Amygdala (tissue), 56 donors: ENCODE measurements around the gene LTA4H.
"Not testable (repeated sequence)": the region's sequence is repeated elsewhere in the genome, so short reads cannot be mapped to it uniquely, and the experiment has no call there.

Experiments used
- DNase-seq, 56 donors: peaks; one replicate each; lab custom pipeline; 2025; lab: John Stamatoyannopoulos, UW

LTA4H gene

DNA sequence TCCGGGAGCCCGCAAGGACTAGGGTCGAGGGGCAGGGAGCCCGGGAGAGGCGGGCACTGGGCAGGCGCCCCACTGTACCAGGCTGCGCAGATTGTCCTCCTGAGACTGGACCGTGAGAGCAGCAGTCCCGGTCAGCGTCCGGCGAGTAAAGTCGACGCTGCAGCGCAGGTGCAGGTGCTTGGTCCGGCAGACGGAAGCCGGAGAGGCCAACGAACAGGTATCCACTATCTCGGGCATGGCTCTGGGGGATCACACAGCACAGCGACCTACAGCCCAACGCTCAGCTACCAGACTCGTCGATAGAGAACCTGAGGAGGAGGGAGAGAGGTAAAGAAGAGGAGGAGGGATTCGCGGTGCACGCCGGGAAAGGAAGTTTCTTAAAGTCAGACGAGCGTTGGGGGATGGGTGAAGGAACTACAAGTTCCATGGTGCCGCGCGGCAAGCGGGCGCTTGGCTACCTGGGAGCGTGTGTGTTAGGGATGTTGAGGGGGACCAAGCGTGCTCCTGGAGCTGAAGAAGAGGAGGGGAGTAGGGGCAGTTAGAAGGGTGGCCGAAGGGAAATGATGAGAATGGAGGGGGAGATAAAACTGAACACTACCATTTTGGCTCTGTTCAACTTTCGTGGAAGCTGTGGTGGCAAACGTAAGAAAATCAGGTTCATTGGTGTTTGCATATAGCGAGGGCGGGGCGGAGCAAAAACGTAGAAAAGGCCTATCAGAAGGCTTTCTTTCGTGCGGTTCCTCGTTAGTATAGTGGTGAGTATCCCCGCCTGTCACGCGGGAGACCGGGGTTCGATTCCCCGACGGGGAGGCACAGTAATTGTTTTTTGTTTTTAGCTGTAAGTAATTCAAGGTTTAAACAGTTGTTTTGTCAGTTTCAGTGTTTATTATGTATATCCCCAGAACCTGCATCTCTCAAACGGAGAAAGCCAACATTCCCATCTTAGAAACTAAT, at the start of gene LTA4H:
Gene LTA4H (minus strand): TSS at position 305 of the 954 bp plus-strand sequence. CDS start 68 bp downstream, at position 237.
- DNase-seq = peak; percentile 77 to 99 (median 95)

DNA sequence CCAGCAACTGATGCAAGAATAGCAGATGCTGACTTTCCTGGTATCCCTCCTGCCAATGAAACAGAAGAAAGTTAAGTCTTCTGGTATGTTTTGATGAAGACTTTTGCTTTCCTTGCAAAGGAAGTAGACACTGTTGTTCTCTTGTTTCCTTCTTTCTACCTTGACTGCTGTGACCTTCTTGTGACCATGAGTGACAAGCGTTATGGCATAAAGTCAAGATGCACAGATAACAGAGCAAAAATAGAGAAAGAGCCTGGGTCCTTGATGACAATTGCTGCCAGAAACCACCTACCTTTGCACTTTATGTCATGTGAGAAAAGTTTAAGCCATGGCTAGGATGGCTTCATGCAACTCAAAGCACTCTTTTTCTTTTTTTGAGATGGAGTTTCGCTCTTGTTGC, 49.2 kb upstream of the LTA4H start:
- no peak for DNase-seq

DNA sequence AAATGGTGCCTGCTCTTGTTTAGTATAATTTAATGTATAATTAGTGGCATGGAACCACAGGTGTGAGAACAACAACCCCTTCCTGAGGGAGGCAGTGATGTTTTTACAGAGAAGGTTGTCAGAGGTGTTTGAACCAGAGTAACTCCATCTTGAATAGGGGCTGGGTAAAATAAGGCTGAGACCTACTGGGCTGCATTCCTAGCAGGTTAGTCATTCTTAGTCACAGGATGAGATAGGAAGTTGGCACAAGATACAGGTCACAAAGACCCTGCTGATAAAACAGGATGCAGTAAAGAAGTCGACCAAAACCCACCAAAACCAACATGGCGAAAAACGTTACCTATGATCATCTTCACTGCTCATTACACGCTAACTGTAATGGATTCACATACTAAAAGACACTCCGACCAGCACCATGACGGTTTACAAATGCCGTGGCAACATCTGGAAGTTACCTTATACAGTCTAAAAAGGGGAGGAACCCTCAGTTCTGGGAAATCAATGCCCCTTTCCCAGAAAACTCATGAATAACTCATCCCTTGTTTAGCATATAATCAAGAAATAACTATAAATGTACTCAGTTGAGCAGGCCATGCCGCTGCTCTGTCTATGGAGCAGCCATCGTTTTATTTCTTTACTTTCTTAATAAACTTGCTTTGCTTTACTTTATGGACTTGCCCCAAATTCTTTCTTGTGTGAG, 47.8 kb upstream of the LTA4H start:
- DNase-seq = no peak

DNA sequence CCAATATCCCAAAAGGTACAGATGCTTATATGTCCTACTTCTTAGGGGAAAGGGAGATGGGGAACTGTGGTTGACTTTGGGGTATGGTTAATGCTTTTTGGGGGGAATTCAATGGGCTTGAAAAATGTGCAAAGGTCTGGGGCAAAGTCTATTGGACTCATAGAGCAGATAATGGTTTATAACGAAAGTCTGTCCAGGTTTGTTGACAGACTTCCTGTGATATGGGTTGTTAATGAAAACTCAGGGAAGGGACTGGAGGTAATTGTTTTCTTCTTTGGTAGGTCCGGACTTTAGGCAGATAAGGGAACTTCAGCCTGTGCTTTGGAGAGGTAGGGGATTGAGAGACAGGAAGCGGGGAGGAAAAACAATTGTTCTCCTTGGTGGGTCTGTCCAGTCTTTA, 46.2 kb upstream of the LTA4H start:
- DNase-seq = no peak

DNA sequence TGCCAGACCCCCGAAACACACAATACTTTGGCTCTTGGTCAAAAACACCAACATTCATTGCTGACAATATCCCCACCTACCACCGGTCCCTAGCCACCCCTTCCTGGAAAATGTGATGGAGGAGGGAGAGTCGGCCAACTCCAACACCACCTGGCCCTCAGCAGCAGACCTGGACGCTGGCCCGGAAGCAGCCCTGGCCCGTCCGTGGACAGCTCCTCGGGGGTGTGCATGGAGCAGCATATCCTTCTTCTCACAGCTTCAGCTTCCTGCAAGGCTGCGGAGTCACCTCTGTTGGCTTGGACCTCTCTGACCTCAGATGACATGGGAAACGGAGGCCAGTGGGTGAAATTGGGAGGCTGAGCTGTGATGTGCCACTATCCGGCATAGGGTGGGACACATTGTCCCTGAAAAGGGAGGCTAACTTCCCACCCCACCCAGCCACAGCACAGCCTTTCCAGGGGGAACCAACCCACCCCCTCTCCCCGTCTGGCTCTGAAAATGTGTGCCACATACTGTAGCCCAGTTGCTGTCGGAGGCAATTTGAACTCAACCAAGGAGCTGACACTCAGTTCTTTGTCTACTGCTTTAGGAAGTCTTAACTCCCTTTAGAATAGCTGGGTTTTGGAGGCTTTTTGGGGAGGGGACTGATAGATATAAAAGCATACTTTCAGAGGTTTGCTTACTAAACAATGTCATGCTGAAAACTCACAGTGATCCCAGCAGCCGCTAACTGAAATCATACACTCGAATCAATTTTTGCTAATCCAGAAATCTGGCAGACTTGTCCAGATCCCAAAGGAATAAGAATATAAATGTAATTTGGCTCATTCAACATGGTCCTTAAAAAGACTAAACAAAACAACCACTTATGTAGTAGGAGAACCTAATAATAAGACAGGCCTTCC, 43.1 kb upstream of the LTA4H start:
- peak in 1 of 56 donors; percentile 1 for DNase-seq

DNA sequence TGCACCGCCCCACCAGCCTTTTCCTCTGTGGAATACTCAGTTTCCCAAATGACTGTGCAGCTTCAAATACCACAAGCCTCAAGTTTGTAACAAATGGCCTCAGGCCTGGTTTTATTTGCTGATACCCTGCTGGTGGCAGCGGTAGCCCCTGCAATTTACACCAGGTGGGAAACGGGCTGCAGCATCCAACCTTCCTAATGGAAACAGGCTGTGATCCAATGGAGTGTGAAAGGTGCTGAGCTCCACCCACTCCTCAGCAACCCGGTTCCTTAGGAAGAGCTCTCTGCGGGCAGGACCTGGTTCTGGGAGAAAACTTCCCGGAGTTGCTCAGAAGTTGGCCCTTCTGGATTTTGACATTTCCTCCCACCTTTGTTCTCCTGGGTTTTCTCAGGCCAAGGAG, 41.7 kb upstream of the LTA4H start:
- no peak for DNase-seq

DNA sequence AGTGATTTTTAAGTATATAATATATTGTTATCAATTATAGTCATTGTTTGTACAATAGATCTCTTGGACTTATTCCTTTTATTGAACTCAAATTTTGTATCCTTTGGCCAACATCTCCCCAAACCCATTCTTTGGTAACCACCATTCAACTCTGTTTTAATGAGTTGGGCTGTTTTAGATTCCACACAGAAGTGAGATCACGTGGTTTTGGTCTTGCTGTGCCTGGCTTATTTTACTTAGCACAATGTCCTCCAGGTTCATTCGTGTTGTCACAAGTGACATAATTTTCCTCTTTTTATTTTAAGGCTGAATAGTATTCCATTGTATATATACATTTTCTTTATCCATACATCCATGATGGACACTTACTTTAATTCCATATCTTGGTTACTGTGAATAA, 40.2 kb upstream of the LTA4H start:
- no peak for DNase-seq

DNA sequence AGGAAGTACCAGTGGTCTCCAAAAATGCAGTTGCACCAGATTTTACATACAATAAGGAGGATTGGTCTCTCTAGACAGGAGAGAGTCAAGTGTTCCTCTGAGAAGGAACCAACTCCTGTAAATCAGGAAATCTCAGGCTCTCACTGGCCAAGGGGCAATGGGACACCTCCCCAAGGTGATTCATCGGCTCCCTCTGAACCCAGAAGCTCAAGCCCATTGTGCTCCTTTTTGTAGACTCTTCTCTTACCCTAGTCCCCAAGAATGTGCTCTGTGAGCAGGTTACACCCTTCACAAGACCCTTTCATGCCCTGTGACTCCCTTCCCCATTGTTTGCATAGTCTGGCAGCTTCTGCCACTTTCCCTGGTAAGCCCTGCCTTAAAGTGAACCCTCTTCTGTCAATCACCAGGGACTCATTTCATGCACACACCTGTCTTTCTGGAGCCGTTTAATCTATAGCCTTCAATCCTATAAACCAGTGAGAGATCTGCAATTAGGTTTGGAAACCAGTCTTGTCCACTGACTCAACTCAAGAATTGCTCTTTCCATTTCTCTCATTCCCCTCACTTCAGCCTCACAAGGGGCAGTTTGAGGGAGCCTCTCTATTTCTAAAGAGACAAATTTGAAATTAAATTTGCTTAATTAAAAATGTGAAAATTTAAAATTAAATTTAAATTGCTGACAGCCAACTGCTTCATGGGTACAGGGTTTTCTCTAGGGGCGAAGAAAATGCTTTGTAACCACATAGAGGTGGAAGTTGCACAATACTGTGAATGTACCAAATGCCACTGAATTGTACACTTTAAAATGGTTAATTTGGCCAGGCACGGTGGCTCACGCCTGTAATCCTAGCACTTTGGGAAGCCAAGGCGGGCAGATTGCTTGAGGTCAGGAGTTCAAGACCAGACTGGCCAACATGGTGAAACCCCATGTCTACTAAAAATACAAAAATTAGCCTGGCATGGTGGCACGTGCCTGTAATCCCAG, 38.3 kb upstream of the LTA4H start:
- DNase-seq = no peak

DNA sequence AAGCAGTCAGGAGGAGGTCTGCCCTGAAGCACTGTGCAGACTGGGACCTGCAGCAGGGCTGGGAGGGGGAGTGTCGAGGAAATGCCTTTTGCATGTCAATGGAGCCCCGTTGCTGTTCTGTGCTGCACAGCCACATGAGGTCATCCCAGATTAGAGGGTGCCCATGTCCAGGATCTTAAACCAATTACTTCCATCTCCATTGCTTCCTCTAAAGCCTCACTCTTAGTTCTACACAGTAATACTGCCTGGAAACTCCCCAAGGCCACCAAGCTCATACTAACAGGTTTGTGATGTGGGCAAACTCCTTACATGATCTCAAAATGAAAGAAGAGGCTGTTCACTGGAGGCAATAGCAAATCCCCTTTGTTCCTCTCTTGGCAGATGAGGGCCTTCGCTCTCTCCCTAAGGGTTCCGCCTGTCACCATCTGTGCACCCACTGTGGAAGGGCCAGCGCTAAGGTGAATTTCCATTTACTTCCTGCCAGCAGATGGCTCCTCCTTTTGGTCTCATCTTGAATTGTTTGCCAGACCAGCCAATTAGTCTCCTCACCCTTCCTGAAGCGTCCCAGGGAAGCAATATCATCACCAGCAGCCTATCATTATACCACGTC, 35.4 kb upstream of the LTA4H start:
- peak in 1 of 56 donors; percentile 2 for DNase-seq

DNA sequence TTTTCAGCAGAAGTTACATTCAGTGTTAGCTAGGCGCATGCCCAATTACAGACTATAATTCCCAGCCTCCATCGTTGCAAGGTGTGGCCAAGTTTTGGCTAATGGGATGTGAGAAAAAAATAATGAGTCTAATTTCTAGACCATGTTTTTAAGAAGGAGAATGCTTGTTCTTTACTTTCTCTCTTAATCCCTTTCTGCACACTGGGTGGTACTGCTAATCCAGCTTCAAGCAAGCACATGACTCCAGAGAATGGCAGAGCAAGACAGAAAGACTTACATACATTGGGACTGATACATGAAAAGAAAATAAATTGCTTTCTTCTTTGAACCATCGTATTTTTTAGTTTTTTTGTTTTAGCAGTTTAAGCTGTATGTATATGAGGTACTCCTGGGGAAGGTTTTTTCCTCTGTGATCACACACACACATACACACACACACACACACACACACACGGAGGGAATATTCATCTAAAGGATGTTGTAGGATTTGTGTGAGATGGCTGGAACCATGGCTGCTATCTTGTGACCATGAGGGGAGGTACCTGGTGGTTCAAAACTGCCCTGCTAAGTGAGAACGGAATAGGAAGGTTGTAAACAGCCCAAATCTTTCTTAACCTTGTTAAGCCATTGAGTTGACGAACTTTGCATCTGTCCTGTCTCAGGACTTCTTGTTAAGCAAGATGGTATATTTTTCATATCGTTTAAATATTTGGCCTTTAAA, 34.3 kb upstream of the LTA4H start:
- no peak for DNase-seq

DNA sequence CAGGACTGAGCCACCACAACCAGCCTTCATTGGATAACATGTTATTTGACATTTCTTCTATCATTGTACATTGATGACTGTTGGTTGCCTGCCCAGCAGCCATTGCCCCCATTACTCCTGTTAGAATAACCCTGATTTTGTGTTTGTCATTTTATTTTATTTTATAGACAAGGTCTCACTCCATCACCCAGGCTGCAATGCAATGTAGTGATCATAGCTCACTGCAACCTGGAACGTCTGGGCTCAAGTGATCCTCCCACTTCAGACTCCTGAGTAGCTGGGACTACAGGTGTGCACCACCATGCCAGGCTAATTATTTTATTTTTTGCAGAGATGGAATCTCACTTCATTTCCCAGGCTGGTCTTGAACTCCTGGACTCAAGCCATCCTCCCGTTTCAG, 33.2 kb upstream of the LTA4H start:
- no peak for DNase-seq

DNA sequence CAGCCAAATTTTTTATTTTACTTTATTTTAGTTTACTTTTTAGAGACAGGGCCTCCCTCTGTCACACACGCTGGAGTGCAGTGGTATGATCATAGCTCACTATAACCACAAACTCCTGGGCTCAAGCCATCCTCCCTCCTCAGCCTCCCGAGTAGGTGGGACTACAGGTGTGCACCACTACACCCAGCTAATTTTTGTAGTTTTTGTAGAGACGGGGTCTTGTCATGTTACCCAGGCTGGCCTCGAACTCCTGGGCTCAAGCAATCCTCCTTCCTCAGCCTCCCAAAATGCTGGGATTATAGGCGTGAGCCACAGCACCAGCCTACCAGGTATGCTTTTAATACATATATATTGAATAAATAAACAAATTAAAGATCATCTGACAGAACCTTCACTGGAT, 32.7 kb upstream of the LTA4H start:
- no peak for DNase-seq

DNA sequence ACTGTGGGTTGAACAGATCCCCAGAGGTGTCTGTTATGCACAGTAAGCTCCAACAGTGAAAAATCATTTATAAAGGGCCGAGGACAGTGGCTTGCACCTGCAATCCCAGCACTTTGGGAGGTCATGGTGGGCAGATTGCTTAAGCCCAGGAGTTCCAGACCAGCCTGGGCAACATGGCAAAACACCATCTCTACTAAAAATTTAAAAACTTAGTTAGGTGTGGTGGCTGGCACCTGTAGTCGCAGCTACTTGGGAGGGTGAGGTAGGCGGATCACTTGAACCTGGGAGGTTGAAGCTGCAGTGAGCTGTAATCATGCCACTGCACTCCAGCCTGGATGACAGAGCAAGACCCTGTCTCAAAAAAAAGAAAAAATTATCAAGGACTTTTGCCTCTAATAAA, 30.4 kb upstream of the LTA4H start:
- DNase-seq = not testable (repeated sequence)

DNA sequence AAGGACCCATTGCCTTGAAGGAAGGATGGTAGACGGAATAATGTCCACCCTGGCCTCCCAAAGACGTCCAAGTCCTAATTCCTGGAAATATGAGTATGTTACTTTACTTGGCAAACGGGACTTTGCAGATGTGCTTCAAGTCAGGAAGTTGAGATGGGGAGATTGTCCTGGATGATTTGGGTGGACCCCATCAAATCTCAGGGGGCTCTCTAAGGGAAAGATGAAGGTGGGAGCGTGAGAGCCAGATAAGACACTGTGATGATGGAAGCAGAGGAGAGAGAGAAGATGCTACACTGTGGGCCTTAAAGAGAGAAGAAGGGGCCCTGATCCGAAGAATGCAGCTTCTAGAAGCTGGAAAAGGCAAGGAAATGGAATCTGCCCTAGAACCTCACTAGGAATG, 29.6 kb upstream of the LTA4H start:
- DNase-seq = no peak

DNA sequence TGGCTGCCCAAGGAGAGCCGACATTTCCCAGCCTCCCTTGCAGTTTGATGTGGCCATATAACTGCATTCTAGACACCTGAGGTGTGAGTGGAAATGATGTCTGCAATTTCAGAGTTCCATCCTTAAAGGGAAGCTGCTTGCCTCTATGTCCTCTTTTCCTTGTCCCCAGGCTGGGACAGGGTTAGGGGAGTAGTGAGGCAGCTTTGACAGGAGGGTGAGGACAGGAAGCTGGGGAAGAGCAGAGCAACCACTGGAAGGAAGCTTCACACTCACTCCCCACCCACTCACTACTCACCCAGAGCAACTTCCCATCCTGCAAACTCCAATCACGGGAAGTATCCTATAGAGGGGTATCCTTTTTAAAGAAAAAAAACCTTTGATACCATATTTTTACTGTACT, 28.9 kb upstream of the LTA4H start:
- DNase-seq = no peak

DNA sequence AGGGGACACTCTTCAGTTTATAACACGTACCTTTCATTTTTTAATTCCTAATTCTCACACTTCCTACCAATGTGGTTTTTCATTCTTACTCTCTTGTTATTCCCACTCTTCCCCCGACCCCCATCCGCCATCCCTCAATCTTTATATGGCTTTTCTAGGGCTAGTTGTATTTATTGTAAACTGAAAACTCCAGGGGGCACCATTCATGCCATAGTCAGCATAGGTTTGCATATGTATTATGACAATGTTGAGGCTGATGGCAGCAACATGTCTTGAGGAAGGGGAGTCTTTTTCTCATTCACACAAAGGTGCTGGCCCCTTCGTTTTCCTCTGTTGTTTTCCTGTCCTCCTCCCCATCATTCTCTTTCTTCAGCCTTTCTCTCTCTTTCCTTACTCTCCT, 27.7 kb upstream of the LTA4H start:
- no peak for DNase-seq

DNA sequence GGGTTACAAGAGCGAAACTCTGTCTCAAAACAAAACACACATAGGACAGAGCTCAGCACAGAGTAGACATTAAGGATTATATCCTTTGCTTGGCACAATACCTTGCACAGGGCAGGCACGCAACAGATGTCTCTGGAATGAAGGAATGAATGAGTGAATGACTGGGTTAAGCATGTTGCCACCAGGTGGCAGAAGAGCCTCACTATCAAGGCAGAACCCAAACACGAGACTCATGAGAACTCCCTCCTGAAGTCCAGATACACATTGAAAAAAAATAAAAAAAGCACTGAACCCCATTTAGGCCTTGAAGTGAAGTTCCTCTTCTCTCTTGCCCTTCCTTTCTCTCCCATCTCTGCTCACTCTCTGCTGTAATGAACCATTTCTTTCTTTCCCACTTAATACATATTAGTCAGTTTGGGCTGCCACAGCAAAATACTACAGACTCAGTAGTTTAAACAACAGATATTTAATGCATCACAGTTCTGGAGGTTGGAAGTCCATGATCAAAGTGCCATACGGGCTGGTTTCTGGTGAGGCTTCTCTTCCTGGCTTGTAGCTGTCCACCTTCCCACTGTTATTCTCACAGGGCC, 26.6 kb upstream of the LTA4H start:
- peak in 41 of 56 donors; percentile 2 to 77 (median 23) for DNase-seq

DNA sequence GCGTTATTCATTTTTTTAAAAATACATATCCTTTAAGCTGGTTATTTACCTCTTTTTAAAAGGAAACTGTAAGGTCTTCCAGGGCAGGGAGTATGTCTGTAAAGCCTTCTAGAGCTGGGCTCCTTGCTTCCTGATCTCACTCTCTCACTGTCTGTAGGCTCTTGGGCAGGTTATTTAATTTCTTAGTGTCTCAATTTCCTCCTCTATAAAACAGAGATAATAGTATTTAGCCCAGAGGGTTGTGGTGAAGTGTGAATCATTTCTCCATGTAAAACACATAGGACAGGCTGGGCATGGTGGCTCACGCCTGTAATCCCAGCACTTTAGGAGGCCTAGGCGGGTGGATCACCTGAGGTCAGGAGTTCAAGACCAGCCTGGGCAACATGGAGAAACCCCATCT, 25.9 kb upstream of the LTA4H start:
- no peak for DNase-seq
